Neural cell (in vitro differentiated cells): ENCODE results near the gene SLC35C1. TPM values are rescaled to one million over a fixed set of nuclear protein-coding genes. Genes with fewer than 3 reads are reported as not detected.

Experiments
- H2AFZ ChIP-seq: fragments of 200-600, 300-800 bp; sonication (generic), shearing (Covaris generic); 2 replicates; pipeline ENCODE4 v1.6.0; 2014; ENCODE audit warnings: low read depth, mild to moderate bottlenecking, antibody characterized with exemption, low read length, moderate library complexity
- H3F3A ChIP-seq: fragments of 200-600 bp; shearing (Covaris generic); 2 replicates; pipeline ENCODE4 v1.6.1; 2016; ENCODE audit warnings: mild to moderate bottlenecking, moderate library complexity, mixed read lengths, antibody characterized with exemption, low read length; ENCODE audit not compliant: insufficient read depth, poor library complexity, severe bottlenecking
- H3K27ac ChIP-seq: fragments of 200-600, 300-800 bp; sonication (generic), shearing (Covaris generic); 2 replicates; pipeline ENCODE4 v1.5.1; 2014; ENCODE audit warnings: mild to moderate bottlenecking, low read length, moderate library complexity
- H3K27me3 ChIP-seq: fragments of 300-800, 200-600 bp; sonication (generic), shearing (Covaris generic); 2 replicates; pipeline ENCODE4 v1.6.0; 2014; ENCODE audit warnings: mild to moderate bottlenecking, low read depth, low read length, moderate library complexity; ENCODE audit not compliant: insufficient read depth
- H3K36me3 ChIP-seq: fragments of 300-800, 200-600 bp; sonication (generic), shearing (Covaris generic); 2 replicates; pipeline ENCODE4 v1.5.1; 2014; ENCODE audit warnings: mild to moderate bottlenecking, antibody characterized with exemption, low read length, moderate library complexity; ENCODE audit not compliant: insufficient read depth
- H3K4me2 ChIP-seq: fragments of 300-800, 200-600 bp; sonication (generic), shearing (Covaris generic); 2 replicates; pipeline ENCODE4 v1.6.0; 2014; ENCODE audit warnings: mild to moderate bottlenecking, low read length
- H3K4me3 ChIP-seq: fragments of 300-800, 200-600 bp; sonication (generic), shearing (Covaris generic); 2 replicates; pipeline ENCODE4 v1.5.1; 2014; ENCODE audit warnings: mild to moderate bottlenecking, low read length, moderate library complexity
- H3K79me2 ChIP-seq: fragments of 200-600 bp; shearing (Covaris generic); replicated peaks from 2 replicates; pipeline ENCODE4 v1.6.0; 2014; ENCODE audit warnings: mild to moderate bottlenecking, low read length, moderate library complexity; ENCODE audit not compliant: insufficient read depth
- H3K9ac ChIP-seq: fragments of 300-800, 200-600 bp; sonication (generic), shearing (Covaris generic); 2 replicates; pipeline ENCODE4 v1.6.1; 2016; ENCODE audit warnings: mild to moderate bottlenecking, low read length, mixed read lengths
- H3K9me2 ChIP-seq: fragments of 200-600 bp; shearing (Covaris generic); 2 replicates; pipeline ENCODE4 v1.6.1; 2016; ENCODE audit warnings: mild to moderate bottlenecking, low read length, mixed read lengths; ENCODE audit not compliant: insufficient read depth
- H3K9me3 ChIP-seq: fragments of 200-600, 300-800 bp; sonication (generic), shearing (Covaris generic); 2 replicates; pipeline ENCODE4 v1.6.1; 2016; ENCODE audit warnings: mild to moderate bottlenecking, mixed run types, low read length, moderate library complexity, mixed read lengths
- H4K20me1 ChIP-seq: fragments of 200-600 bp; shearing (Covaris generic); 2 replicates; pipeline ENCODE4 v1.6.1; 2016; ENCODE audit warnings: mild to moderate bottlenecking, mixed run types; ENCODE audit not compliant: insufficient read depth
- EP300 ChIP-seq: fragments of 450-650 bp; conservative IDR thresholded peaks from 2 replicates; pipeline ENCODE4 v1.6.1; 2014; ENCODE audit warnings: antibody characterized with exemption, mild to moderate bottlenecking, moderate library complexity; ENCODE audit not compliant: poor library complexity, severe bottlenecking
- EZH2 ChIP-seq: fragments of 200-600, 300-800 bp; shearing (Covaris generic), sonication (generic); IDR thresholded peaks from 2 replicates; pipeline ENCODE4 v1.6.1; 2014; ENCODE audit warnings: antibody characterized with exemption, low read length, borderline replicate concordance, mild to moderate bottlenecking; ENCODE audit not compliant: insufficient read depth, poor library complexity, severe bottlenecking
- MXI1 ChIP-seq: fragments of 450-650 bp; conservative IDR thresholded peaks from 2 replicates; pipeline ENCODE4 v1.6.1; 2014; ENCODE audit warnings: antibody characterized with exemption, mild to moderate bottlenecking; ENCODE audit not compliant: poor library complexity, severe bottlenecking
- POLR2AphosphoS5 ChIP-seq: IDR thresholded peaks from 2 replicates; pipeline ENCODE4 v1.6.1; 2012
- RAD21 ChIP-seq: fragments of 450-650 bp; conservative IDR thresholded peaks from 2 replicates; pipeline ENCODE4 v1.6.1; 2014; ENCODE audit warnings: antibody characterized with exemption, mild to moderate bottlenecking, moderate library complexity
- SMC3 ChIP-seq: fragments of 450-650 bp; conservative IDR thresholded peaks from 2 replicates; pipeline ENCODE4 v1.6.1; 2014; ENCODE audit warnings: antibody characterized with exemption, mild to moderate bottlenecking, moderate library complexity; ENCODE audit not compliant: poor library complexity
- TAF1 ChIP-seq: IDR thresholded peaks from 2 replicates; pipeline ENCODE4 v1.6.1; 2012; ENCODE audit warnings: low read depth
- polyA plus RNA-seq: library from polyadenylated mRNA; depleted of rRNA; stranded (reverse); fragments of >200 nt; gene quantifications from 2 replicates; pipeline ENCODE4 v1.2.3, GENCODE V29; 2014
- TF ChIP-seq, protein P1 (sequence below): fragments of 450-650 bp; IDR thresholded peaks from 2 replicates; pipeline ENCODE4 v1.5.1; 2014; ENCODE audit warnings: antibody characterized with exemption, mild to moderate bottlenecking, moderate library complexity; ENCODE audit not compliant: poor library complexity, severe bottlenecking
- TF ChIP-seq, protein P2 (sequence below): IDR thresholded peaks from 2 replicates; pipeline ENCODE4 v1.6.1; 2012; ENCODE audit warnings: borderline replicate concordance

Gene SLC35C1
- polyA plus RNA-seq, 1 donor from 2014 or later, result 2.3 TPM

DNA sequence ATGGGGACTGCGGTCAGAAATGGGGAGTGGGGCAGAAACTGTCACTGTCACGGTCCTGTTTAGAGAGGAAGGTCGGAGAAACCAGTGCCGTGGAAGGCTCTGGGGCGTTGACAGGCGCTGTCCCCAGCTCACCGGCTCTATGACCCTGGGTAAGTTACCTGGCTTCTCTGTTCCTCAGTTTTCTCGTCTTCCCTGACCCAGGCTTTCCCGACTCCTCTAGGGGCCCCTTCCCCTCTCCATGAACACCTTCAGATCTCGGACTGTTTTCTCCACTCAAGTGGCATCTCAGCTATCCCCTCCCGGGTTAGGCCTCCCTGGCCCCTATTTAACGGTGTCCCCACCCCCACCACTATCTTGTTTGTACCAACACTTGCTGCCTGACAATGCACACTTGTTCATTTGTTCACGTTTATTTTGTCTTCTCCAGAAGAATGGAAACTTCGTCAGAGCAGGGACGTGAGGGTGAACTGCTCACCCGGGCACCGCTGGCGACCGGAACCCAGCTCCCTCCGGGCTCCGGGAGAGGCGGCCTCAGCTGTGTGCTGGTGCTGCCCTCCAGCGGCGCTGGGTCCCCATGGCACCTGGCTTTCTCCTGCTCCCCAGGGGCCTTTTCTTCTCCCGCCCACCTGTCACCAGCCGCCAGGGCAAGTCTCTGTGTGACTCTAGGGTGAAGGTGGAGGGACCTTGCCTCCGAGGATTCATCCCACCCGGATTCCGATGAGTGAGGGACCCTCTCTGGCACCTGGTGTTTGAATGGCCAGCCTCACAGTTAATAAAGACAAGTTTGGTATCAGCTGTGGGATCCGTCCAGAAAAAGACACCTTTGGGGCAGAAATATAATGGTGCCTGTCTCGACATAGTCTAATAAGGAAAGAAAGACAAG lies 33.1 kb upstream of the SLC35C1 start:
- H3K36me3 ChIP-seq, result no peaks in the 10 kb centered on the region
- TF ChIP-seq MXI1 (peak; percentile 17), POLR2AphosphoS5 (no peak), SMC3 (peak; percentile 96), RAD21 (peak; percentile 99), TAF1 (no peak), EZH2 (no peak), EP300 (peak; percentile 35)
- TF ChIP-seq, protein P1, sequence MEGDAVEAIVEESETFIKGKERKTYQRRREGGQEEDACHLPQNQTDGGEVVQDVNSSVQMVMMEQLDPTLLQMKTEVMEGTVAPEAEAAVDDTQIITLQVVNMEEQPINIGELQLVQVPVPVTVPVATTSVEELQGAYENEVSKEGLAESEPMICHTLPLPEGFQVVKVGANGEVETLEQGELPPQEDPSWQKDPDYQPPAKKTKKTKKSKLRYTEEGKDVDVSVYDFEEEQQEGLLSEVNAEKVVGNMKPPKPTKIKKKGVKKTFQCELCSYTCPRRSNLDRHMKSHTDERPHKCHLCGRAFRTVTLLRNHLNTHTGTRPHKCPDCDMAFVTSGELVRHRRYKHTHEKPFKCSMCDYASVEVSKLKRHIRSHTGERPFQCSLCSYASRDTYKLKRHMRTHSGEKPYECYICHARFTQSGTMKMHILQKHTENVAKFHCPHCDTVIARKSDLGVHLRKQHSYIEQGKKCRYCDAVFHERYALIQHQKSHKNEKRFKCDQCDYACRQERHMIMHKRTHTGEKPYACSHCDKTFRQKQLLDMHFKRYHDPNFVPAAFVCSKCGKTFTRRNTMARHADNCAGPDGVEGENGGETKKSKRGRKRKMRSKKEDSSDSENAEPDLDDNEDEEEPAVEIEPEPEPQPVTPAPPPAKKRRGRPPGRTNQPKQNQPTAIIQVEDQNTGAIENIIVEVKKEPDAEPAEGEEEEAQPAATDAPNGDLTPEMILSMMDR, result peak; percentile 98
- TF ChIP-seq, protein P2, sequence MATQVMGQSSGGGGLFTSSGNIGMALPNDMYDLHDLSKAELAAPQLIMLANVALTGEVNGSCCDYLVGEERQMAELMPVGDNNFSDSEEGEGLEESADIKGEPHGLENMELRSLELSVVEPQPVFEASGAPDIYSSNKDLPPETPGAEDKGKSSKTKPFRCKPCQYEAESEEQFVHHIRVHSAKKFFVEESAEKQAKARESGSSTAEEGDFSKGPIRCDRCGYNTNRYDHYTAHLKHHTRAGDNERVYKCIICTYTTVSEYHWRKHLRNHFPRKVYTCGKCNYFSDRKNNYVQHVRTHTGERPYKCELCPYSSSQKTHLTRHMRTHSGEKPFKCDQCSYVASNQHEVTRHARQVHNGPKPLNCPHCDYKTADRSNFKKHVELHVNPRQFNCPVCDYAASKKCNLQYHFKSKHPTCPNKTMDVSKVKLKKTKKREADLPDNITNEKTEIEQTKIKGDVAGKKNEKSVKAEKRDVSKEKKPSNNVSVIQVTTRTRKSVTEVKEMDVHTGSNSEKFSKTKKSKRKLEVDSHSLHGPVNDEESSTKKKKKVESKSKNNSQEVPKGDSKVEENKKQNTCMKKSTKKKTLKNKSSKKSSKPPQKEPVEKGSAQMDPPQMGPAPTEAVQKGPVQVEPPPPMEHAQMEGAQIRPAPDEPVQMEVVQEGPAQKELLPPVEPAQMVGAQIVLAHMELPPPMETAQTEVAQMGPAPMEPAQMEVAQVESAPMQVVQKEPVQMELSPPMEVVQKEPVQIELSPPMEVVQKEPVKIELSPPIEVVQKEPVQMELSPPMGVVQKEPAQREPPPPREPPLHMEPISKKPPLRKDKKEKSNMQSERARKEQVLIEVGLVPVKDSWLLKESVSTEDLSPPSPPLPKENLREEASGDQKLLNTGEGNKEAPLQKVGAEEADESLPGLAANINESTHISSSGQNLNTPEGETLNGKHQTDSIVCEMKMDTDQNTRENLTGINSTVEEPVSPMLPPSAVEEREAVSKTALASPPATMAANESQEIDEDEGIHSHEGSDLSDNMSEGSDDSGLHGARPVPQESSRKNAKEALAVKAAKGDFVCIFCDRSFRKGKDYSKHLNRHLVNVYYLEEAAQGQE, result no peak
- H3K27ac ChIP-seq, result peak overlapping the region; percentile 10
- H3K9me2 ChIP-seq, result no peaks in the 10 kb centered on the region
- H3K4me3 ChIP-seq, result peak overlapping the region; percentile 58
- no peaks in the 10 kb centered on the region for H3K79me2 ChIP-seq
- no peaks in the 10 kb centered on the region for H3F3A ChIP-seq
- no peaks in the 10 kb centered on the region for H3K27me3 ChIP-seq
- H3K4me2 ChIP-seq, result peak overlapping the region; percentile 43
- no peaks in the 10 kb centered on the region for H4K20me1 ChIP-seq
- no peak overlapping the region for H2AFZ ChIP-seq
- no peaks in the 10 kb centered on the region for H3K9me3 ChIP-seq
- peak overlapping the region; percentile 35 for H3K9ac ChIP-seq

DNA sequence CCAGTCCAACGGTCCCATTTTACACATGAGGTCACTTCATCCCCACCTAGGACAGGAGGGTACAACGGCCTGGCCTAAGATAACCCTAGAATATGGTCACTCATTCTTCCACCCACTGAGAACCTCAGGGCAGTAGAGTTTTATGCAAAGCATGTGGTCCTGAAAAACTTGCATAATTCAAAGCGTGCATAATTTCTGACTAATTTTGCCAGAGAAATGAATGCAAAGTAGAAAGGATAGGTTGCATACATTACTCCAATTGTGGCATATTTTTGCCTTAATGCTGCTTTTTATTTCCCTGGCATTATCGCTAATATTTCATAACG lies 32.5 kb upstream of the SLC35C1 start:
- Histone ChIP-seq H3K4me3 (peak overlapping the region; percentile 58), H4K20me1 (no peaks in the 10 kb centered on the region), H3K4me2 (no peak overlapping the region), H3K9ac (no peak overlapping the region), H3F3A (no peaks in the 10 kb centered on the region), H3K27ac (no peak overlapping the region), H3K36me3 (no peaks in the 10 kb centered on the region), H3K9me2 (no peaks in the 10 kb centered on the region), H3K9me3 (no peaks in the 10 kb centered on the region), H2AFZ (no peak overlapping the region), H3K79me2 (no peaks in the 10 kb centered on the region), H3K27me3 (no peaks in the 10 kb centered on the region)
- TF ChIP-seq, protein P2, result no peak
- TF ChIP-seq POLR2AphosphoS5 (no peak), RAD21 (no peak)
